Measurements from ENCODE around the gene TGFBR3L. TPM values are rescaled to one million over a fixed set of nuclear protein-coding genes. Genes with fewer than 3 reads are reported as not detected.

Gene TGFBR3L
- total and polyA plus RNA-seq, 2 of the 13 experiments (the other 11 are each of a cell fraction or from before 2014, with no cell fraction given) = 0.20 to 1.0 TPM

DNA sequence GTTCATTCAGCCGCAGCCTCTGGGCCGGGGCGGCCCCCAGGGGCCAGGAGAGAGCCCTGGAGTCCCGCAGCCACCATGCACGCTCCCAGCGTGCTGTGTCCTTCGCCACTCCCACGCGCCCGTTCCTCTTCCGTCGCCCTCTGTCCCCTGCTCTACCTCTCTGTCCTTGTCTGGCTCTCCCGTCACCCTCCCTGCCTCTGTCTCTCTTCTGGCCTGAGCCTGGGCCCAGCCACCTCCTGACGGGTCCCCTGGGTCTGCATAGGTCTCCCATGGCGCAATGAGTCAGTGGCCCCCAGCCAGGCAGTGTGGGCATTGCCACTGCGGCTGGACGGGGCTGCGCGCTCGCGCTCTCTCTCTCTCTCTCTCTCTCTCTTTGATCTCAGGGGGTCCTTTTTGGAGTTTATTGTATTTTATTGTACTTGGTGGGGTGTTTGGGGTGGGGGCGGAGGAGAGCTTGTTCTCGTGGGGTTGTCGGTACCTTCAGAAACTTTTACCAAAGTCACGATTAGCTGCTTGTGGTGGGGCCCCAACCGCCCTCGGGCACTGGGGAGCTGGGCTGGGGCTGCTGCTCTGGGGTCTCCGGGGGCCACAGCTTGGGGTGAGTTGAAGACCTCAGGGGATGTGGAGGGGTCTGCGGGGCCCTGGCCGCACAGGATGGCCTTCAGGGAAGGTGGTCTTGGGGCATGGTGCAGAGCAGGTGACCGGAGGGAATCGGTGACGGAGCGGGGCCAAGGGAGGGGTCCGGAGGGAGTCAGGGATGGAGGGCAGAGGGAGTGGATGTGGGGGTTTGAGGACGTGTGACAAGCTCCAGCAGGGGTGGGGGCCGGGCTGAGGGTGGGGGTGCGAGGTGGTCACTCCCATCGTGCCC lies 1.7 kb upstream of the TGFBR3L start:
- DNase-seq (ENCODE audit: low spot score) (no peak), ATAC-seq (no peak), FAIRE-seq (no peak)
- Histone ChIP-seq H3K9ac (ENCODE audit: insufficient read depth, low read depth, low read length) (no peak overlapping the region), H3K4me1 (ENCODE audit: insufficient read depth, low read length) (peaks cover 19% of the 10 kb centered on the region), H3K79me2 (ENCODE audit: insufficient read depth, low read length) (no peaks in the 10 kb centered on the region), H3K36me3 (replicated peaks in 1 of 2; ENCODE audit: control insufficient read depth in 1 of 2, insufficient read depth in 2 of 2, low read length in 2 of 2) (peaks cover 4 to 20% of the 10 kb centered on the region in 2 experiments; a peak in 3 of 5 replicates), H3K27me3 (ENCODE audit: control insufficient read depth in 1 of 2, insufficient read depth in 2 of 2, low read length in 2 of 2) (no peaks in the 10 kb centered on the region), H2AFZ (ENCODE audit: low read length) (no peak overlapping the region), H4K20me1 (ENCODE audit: insufficient read depth, low read length) (peaks cover 3% of the 10 kb centered on the region; the same call in 1 of the 2 replicates), H3K27ac (ENCODE audit: extremely low read length, insufficient read depth, low read length) (no peak overlapping the region), H3K4me3 (replicated peaks in 1 of 3; ENCODE audit: insufficient read depth in 1 of 3, low read depth in 2 of 3, low read length in 3 of 3) (no peak overlapping the region), H3K9me3 (ENCODE audit: low read length) (no peaks in the 10 kb centered on the region), H3K4me2 (ENCODE audit: low read depth, low read length) (no peak overlapping the region)
- ChIA-PET POLR2A (interaction anchor here (1.9 to 2.6 kb wide), 2 partner anchors 8 to 9 kb away, joined by 6 to 8 read pairs; partner anchors contain the start of genes MAP2K7 and SNAPC2), CTCF (ENCODE audit: low intra/inter-chr PET ratio, low total read pairs) (no interaction called here)
- intact Hi-C loops (cut with micrococcal nuclease; ENCODE audit: unreplicated experiment) = no loop called here
- no TSS peak for BruUV-seq (replicated peaks)
- in situ Hi-C loops (cut with HindIII; ENCODE audit: extremely low pct_ligation_motif_present, low pct_unique_long_range_greater_than_20kb) = no loop called here
- 97% methylated on average over 37 of the region's 39 CpGs for WGBS (ENCODE audit: low lambda C conversion rate)
- TF ChIP-seq SRSF1 (optimal IDR thresholded peaks at IDR 0.05; ENCODE audit: low read depth, low read length) (peak; percentile 19), SP4 (CRISPR knock-in tag; IDR thresholded peaks at IDR 0.05) (no peak), ZFP37 (CRISPR knock-in tag; IDR thresholded peaks at IDR 0.05; ENCODE audit: borderline replicate concordance) (no peak), HNRNPLL (IDR thresholded peaks at IDR 0.05; ENCODE audit: low read depth, low read length, poor library complexity, severe bottlenecking) (peak; percentile 16), AGO2 (optimal IDR thresholded peaks at IDR 0.05; ENCODE audit: low read depth, low read length) (peak; percentile 80), RBFOX2 (IDR thresholded peaks at IDR 0.05; ENCODE audit: low read depth, low read length) (0 out of 2 replicates have a peak, but pooled peaks have one; percentile 28)
- TF ChIP-seq, protein P1, sequence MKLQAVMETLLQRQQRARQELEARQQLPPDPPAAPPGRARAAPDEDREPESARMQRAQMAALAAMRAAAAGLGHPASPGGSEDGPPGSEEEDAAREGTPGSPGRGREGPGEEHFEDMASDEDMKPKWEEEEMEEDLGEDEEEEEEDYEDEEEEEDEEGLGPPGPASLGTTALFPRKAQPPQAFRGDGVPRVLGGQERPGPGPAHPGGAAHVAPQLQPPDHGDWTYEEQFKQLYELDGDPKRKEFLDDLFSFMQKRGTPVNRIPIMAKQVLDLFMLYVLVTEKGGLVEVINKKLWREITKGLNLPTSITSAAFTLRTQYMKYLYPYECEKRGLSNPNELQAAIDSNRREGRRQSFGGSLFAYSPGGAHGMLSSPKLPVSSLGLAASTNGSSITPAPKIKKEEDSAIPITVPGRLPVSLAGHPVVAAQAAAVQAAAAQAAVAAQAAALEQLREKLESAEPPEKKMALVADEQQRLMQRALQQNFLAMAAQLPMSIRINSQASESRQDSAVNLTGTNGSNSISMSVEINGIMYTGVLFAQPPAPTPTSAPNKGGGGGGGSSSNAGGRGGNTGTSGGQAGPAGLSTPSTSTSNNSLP (IDR thresholded peaks at IDR 0.05; ENCODE audit: low read depth, low read length) = no peak
- TF ChIP-seq, protein P2, sequence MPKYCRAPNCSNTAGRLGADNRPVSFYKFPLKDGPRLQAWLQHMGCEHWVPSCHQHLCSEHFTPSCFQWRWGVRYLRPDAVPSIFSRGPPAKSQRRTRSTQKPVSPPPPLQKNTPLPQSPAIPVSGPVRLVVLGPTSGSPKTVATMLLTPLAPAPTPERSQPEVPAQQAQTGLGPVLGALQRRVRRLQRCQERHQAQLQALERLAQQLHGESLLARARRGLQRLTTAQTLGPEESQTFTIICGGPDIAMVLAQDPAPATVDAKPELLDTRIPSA (CRISPR knock-in tag; IDR thresholded peaks at IDR 0.05; ENCODE audit: borderline replicate concordance) = no peak

Measured in HepG2 (cell line).